Neuron (in vitro differentiated cells): ENCODE measurements around the gene PIGH.
"Not testable (repeated sequence)": the region's sequence is repeated elsewhere in the genome, so short reads cannot be mapped to it uniquely, and the experiment has no call there.

ENCODE experiments used
- H2AFZ ChIP-seq: one replicate; pipeline ENCODE4 v1.6.1; 2013; ENCODE audit warnings: low read depth, mild to moderate bottlenecking, inconsistent platforms, low read length, moderate library complexity
- H3K27me3 ChIP-seq: one replicate; pipeline ENCODE4 v1.6.1; 2013; ENCODE audit warnings: low read length; ENCODE audit not compliant: insufficient read depth
- H3K36me3 ChIP-seq: one replicate; pipeline ENCODE4 v1.6.1; 2013; ENCODE audit warnings: low read length; ENCODE audit not compliant: insufficient read depth
- H3K4me1 ChIP-seq: one replicate; pipeline ENCODE4 v1.6.1; 2013; ENCODE audit warnings: low read length; ENCODE audit not compliant: insufficient read depth
- H3K4me3 ChIP-seq: 2 replicates; pipeline ENCODE4 v1.5.1; 2013; ENCODE audit warnings: mild to moderate bottlenecking, low read length, moderate library complexity
- H3K9me3 ChIP-seq: one replicate; pipeline ENCODE4 v1.6.1; 2013; ENCODE audit warnings: low read length

PIGH gene

DNA sequence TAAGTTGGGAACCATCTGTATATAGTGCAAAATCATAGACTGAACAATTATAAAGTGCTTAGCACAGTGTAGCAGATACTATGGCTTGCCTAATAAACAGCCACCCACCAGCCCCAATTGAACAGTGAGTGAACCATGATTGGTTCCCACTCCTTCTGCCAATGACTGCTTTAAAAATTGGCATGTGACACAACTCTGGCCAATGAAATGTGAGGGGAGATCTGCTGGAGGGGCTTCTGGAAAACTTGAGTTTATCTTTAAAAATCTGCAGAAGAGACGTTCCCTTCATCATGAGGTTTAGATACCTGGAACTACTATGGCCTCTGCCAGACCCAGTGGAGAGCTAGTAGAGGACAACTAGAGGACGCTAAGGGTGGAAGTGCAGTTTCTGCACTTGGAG lies 4.7 kb downstream of the PIGH start:
- H3K4me3 ChIP-seq = no peak overlapping the region
- H3K36me3 ChIP-seq = peaks cover 6% of the 10 kb centered on the region
- no peaks in the 10 kb centered on the region for H3K9me3 ChIP-seq
- H3K27me3 ChIP-seq = no peaks in the 10 kb centered on the region
- H2AFZ ChIP-seq = no peak overlapping the region
- peaks cover 5% of the 10 kb centered on the region for H3K4me1 ChIP-seq

DNA sequence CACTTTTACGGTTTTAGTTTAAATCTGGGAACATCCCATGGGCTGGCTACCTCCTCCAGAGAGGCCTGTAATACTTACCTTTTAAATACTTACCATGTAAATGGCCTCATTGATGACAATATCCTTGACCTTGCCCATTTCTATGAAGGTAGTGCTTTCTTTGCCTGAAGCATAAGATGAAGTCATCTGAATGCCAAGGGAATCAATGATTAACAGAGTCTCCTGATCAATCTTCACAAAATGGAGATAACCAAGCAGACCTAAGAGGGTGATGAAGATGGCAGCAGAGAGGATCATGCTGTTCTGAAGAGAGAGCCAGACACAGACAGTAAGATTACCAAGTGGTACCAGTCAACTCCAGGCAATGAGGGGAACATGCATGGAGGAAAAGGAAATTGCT lies 6.4 kb downstream of the PIGH start:
- H3K4me3 ChIP-seq, H3K9me3 ChIP-seq, H2AFZ ChIP-seq, H3K4me1 ChIP-seq, H3K27me3 ChIP-seq: not testable (repeated sequence)
- peaks cover 14% of the 10 kb centered on the region for H3K36me3 ChIP-seq

DNA sequence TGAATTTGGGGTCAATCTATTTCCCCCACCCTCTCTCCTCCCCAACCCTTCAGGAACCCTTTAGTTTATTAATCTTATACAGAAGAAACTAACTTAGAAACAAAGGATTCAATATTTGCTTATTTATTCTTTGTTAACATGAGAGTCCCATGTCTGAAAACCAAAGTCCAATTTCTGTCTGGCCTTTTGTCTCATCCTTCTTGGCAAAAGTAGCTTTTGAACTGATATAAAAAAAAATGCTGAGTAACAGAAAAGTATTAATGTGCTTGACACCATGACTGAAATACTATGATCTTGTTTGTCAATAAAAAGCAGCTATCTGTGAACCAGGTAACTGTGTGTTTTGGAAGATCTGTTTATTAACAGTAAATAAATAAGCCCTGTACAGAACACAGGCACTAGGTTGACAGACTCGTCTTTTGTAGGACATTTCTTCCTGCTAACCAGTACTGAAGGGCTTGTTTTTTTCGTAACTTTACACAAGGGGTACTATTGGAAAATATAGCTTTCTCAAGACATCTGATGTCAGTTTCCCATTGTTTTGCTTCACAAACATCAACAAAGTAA lies 10.8 kb downstream of the PIGH start:
- H3K36me3 ChIP-seq = peaks cover 37% of the 10 kb centered on the region
- no peaks in the 10 kb centered on the region for H3K27me3 ChIP-seq
- H3K4me3 ChIP-seq = no peak overlapping the region
- H2AFZ ChIP-seq = no peak overlapping the region
- no peaks in the 10 kb centered on the region for H3K4me1 ChIP-seq
- no peaks in the 10 kb centered on the region for H3K9me3 ChIP-seq

DNA sequence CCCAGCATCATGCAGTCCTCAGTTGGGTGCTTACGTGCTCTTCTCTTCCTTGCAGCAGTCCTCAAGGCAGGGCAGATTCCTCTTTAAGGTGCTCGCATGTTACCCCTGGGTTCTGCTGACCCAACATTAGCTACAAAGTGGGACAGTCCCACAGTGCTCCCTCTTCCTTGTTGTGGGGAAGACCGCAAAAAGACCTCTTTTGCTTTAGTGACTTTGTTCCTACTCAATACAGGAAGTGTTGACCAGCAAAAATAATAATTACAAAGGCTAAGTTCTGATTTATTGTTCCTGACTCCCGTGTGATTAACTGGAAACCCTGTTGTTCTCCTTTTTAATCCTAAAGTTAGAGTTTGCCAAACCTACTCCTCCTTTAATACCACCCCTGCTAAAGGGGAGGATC lies 13.7 kb downstream of the PIGH start:
- Histone ChIP-seq H3K4me3 (no peak overlapping the region), H3K36me3 (peaks cover 30% of the 10 kb centered on the region), H3K4me1 (no peaks in the 10 kb centered on the region), H3K9me3 (no peaks in the 10 kb centered on the region), H3K27me3 (no peaks in the 10 kb centered on the region), H2AFZ (no peak overlapping the region)

DNA sequence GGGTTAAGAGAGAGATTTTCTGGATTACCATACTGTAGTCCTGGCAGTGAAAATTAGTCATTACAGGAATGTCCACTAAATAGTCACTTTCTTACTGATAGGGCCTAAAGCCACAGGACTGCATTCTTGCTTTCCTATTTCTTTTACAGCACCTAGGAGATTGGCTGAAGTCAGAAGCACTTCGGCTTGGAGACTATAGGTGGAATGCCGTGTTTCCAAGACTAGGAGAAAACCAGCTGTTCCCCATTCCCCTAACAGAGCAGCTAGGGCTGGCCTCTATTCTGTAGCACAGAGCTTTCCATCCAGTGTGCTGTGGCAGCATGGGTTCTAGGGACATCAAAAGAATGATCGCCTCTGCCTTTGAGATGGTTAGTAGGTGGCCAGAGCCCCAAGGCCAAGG lies 15.1 kb downstream of the PIGH start:
- Histone ChIP-seq H3K4me1 (no peaks in the 10 kb centered on the region), H3K9me3 (no peaks in the 10 kb centered on the region)

DNA sequence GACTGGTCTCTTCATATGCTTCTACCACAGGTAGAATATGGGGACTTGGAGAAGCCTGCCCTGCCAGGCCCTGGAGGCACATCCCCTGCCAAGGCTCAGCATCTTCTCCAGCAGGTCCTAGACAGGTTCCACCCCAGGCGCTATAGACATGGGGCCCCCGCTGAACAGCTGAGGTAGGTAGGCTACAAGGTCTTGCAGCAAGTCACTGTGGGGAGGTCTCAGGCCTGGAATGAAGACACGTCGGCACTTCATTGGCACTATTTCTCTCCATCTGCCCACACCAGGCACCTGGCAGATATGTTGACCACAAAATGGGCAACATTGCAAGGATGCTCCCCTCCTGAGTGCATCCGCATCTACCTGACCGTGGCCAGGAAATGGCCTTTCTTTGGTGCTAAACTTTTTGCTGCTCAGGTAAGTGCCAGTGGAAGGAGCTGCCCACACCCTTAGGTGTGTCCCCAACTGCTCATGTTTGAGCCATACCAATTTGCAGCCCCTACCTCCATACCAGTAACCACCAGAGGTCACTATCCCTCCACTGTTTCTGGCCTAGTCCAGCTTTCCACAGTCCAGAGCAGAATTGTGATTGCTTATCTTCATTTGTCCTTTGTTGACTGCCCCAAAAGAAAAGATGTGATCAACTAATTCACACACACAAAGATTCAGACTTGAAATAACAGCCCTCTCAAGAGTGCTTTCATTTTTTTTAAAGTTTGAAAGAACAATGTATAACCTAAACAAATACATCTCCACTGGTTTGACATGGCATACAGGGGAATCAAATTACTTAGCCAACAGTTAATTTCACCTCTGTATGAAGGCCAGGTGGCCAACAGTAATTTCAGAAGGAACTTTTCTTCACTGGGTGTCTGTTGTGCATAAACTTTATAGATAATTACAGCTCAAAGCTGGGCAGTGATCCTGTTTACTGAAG lies 16.1 kb downstream of the PIGH start:
- Histone ChIP-seq H3K4me1 (no peaks in the 10 kb centered on the region), H3K27me3 (no peaks in the 10 kb centered on the region), H3K36me3 (peaks cover 29% of the 10 kb centered on the region), H2AFZ (no peak overlapping the region), H3K9me3 (no peaks in the 10 kb centered on the region), H3K4me3 (no peak overlapping the region)

More for the DNA sequence above, 15.1 kb downstream of the PIGH start:
- no peak overlapping the region for H3K4me3 ChIP-seq
- no peaks in the 10 kb centered on the region for H3K27me3 ChIP-seq
- no peak overlapping the region for H2AFZ ChIP-seq
- H3K36me3 ChIP-seq = peaks cover 29% of the 10 kb centered on the region

DNA sequence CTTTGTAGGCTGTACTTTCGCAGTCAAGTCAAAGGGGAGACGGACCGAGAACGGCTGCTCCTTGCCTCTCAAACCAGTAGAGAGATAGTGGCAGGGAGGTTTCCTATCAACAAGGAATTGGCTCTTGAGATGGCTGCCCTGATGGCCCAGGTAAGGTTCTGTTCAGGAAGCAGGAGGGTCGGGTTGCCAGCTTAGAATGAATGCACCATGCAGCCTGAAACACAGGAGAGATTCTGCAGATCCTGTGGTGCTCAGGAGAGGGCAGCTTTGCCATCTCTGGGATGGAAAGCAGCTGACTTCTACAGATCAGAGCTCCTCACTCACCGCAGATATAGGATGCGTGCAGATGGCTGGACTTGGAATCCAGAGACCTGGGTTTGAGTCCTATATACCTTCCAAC lies 18.0 kb downstream of the PIGH start:
- H3K4me1 ChIP-seq = no peaks in the 10 kb centered on the region
- H2AFZ ChIP-seq = no peak overlapping the region
- H3K9me3 ChIP-seq = no peaks in the 10 kb centered on the region
- no peak overlapping the region for H3K4me3 ChIP-seq
- no peaks in the 10 kb centered on the region for H3K27me3 ChIP-seq
- peaks cover 22% of the 10 kb centered on the region for H3K36me3 ChIP-seq

DNA sequence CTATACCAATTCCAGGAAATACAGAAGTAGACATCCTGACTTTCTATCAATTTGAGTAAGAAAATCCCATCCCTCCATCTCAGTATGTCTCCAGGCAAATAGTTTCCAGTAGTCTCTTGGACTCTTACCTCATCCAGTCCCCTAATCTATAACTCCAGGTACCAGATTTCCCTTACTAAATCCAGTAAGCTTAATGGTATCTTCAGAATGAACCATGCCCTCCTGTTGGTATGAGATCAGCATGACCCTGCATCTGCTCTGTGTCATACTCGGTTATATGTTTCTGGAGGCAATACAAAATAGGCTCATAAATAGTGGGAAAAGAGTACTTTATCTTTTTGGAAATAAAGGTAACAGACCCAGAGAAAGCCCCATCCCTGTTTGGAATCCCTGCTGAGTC lies 18.4 kb downstream of the PIGH start:
- Histone ChIP-seq H3K36me3 (peaks cover 18% of the 10 kb centered on the region), H3K4me1 (no peaks in the 10 kb centered on the region), H3K4me3 (no peak overlapping the region), H2AFZ (no peak overlapping the region), H3K9me3 (no peaks in the 10 kb centered on the region), H3K27me3 (no peaks in the 10 kb centered on the region)

DNA sequence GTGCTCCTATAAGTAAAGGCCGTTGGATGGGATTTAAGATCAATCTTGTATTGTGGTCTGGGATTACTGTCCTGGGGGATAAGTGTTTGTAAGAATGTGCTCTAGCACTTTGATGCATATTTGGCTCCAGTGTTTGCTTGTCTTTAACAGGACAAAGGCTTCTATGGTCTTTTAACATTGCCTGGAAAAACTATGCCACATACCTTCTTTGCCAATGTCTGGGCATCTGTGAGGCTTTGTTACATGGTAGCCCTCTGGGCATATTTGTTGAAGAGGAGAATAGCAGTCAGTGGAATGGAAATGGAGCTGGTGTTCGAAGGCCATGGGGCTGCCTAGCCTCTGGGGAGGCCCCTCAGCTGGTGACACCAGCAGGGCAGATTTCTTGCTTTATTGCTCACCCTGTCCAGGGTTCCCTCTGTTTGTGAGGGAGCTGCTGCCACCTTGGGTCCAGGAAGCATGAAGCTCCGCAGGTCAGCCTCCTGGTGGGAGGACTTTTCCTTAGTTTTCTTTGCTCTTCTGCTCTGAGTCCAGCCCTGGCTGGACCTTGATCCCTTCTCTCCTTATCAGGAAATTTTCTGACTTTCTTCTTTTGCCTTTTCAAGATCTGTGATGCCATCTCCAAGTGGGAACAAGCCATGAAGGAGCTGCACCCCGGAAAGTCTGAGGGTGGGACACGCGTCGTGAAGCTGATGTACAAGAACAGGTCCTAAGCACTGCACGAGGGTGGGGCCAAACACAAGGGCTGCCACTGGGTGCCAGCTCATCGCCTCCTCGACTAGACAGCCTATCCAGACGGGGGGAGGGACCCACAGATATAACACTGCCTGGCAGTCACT lies 19.5 kb downstream of the PIGH start:
- H3K36me3 ChIP-seq = peaks cover 13% of the 10 kb centered on the region
- H3K9me3 ChIP-seq = no peaks in the 10 kb centered on the region
- H3K4me3 ChIP-seq = no peak overlapping the region
- H3K4me1 ChIP-seq = no peaks in the 10 kb centered on the region
- no peak overlapping the region for H2AFZ ChIP-seq
- no peaks in the 10 kb centered on the region for H3K27me3 ChIP-seq

DNA sequence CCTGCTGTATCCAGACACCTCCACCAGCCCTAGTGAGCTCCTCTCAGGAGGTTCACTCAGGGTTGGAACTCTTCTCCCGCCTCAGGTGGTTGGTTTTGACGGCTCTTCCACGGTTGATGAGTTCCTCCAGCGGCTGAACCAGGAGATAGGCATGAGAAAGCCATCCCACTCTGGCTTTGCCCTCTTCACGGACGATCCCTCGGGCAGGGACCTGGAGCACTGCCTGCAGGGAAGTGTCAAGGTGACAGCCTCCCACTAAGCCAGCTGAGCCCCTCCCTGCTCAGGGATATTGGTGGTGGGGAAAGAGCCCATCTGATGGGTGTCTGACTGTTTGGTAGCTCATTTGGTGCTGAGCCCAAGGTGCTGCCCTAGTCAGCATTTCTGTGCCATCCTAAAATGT lies 20.4 kb downstream of the PIGH start:
- Histone ChIP-seq H2AFZ (no peak overlapping the region), H3K4me1 (no peaks in the 10 kb centered on the region), H3K27me3 (no peaks in the 10 kb centered on the region)

DNA sequence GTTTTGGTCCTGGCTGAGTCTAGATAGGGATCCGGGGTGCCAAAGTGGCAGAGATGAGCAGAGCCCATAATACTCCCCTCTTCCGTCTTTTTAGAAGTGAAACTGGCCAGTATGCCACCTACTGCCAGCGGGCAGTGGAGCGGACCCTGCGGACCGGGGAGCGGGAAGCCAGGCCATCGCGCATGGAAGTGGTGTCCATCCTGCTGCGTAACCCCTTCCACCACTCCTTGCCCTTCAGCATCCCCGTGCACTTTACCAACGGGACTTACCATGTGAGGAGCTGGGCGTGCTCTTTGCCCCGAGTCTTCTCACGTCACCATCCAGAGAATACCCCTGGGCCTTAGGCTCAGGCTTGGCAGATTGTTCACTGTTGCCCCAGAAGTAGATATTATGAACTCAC lies 21.0 kb downstream of the PIGH start:
- Histone ChIP-seq H3K36me3 (peaks cover 17% of the 10 kb centered on the region), H3K4me1 (no peaks in the 10 kb centered on the region), H3K9me3 (no peaks in the 10 kb centered on the region), H2AFZ (no peak overlapping the region), H3K27me3 (no peaks in the 10 kb centered on the region), H3K4me3 (no peak overlapping the region)

More for the DNA sequence above, 20.4 kb downstream of the PIGH start:
- Histone ChIP-seq H3K4me3 (no peak overlapping the region), H3K36me3 (peaks cover 13% of the 10 kb centered on the region), H3K9me3 (no peaks in the 10 kb centered on the region)

DNA sequence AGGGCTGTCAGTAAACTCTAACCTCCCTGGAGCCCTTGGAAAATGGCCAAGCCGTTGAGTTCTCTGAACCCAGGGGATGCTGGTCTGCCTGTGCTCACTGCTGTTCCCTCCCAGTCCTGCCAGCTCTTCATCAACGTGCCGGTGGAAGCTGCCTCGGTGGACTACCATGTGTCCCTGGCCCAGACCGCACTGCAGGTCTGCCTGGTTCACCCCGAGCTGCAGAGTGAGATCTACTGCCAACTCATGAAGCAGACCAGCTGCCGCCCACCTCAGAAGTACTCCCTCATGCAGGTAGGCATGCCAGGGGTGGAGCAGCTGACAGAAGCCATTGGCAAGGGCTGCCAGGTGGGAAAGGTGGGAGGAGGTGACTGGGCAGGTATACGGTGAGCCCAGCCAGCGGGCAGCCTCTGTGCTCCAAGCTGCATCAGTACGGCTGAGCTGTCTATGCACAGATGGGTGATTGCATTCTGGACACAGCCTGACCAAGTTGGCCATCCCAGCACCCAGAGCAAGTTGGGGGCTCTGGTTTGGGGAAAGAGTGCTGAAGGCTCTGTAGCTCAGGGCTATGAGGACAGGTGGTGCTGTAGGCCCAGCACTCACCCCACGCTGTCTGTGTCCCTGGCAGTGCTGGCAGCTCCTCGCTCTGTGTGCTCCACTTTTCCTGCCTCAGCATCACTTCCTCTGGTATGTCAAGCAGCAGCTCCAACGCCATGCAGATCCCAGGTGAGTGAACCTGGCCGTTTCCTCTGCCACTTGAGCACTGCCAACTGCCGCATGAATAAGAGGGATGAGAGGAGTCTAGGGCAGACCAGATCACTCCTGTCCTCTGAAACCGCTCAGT lies 21.9 kb downstream of the PIGH start:
- Histone ChIP-seq H3K4me1 (no peaks in the 10 kb centered on the region), H3K9me3 (no peaks in the 10 kb centered on the region), H3K36me3 (peaks cover 17% of the 10 kb centered on the region), H2AFZ (no peak overlapping the region), H3K27me3 (no peaks in the 10 kb centered on the region), H3K4me3 (no peak overlapping the region)
